Osteocyte (in vitro differentiated cells): ENCODE results near the gene OR5B2. TPM values are rescaled to one million over a fixed set of nuclear protein-coding genes. Genes with fewer than 3 reads are reported as not detected.

Experiments used
- DNase-seq: peaks from one replicate; pipeline ENCODE4 v3.0.0; 2021; ENCODE audit warnings: mixed read lengths; ENCODE audit not compliant: unreplicated experiment; ENCODE audit errors: extremely low spot score
- H3K27ac Mint-ChIP-seq: one replicate; pipeline ENCODE4 v1.8.0; 2021; ENCODE audit warnings: mild to moderate bottlenecking, mixed read lengths; ENCODE audit not compliant: unreplicated experiment
- H3K27me3 Mint-ChIP-seq: one replicate; pipeline ENCODE4 v1.8.0; 2021; ENCODE audit warnings: mixed read lengths; ENCODE audit not compliant: unreplicated experiment
- H3K36me3 Mint-ChIP-seq: one replicate; pipeline ENCODE4 v1.8.0; 2021; ENCODE audit warnings: mixed read lengths; ENCODE audit not compliant: unreplicated experiment
- H3K4me1 Mint-ChIP-seq: one replicate; pipeline ENCODE4 v1.8.0; 2021; ENCODE audit warnings: mixed read lengths; ENCODE audit not compliant: unreplicated experiment
- H3K4me3 Mint-ChIP-seq: one replicate; pipeline ENCODE4 v1.8.0; 2021; ENCODE audit warnings: mild to moderate bottlenecking, moderate library complexity, mixed read lengths; ENCODE audit not compliant: unreplicated experiment
- H3K9me3 Mint-ChIP-seq: one replicate; pipeline ENCODE4 v1.8.0; 2021; ENCODE audit warnings: mixed read lengths; ENCODE audit not compliant: unreplicated experiment
- long read RNA-seq: library from polyadenylated mRNA; unstranded; transcript quantifications from one replicate; pipeline ENCODE4 v2.0.0, GENCODE V29; 2021
- total RNA-seq: library from RNA; stranded (reverse); gene quantifications from 2 replicates; pipeline ENCODE4 v1.2.1, GENCODE V29; 2021
- TF ChIP-seq, protein P1 (sequence below): fragments of 200-600 bp; sonication (generic); IDR thresholded peaks from 2 replicates; pipeline ENCODE4 v1.5.0; 2021; ENCODE audit warnings: antibody characterized with exemption, mild to moderate bottlenecking, moderate library complexity

The OR5B2 gene
- not detected in 2 replicates for total RNA-seq
- long read RNA-seq: 0 reads

DNA sequence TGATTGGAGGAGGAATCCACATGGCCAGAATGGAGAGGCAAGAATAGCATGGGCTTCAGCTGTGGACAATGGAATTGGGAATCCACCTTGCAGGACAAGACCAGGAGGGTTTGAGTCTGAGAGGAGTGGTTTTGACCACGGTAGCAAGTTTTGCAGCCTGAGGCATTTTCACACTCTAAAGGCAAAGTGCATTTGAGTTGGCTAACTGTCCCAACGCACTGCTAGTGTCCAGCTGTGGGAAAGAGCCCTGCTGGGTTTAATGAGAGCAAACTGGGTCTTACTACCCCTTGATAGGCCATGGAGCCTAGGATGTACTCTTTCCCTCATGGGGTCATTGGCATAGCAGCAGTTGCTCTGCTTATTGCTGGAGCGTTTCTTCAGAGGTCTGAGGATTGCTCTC is at the start of gene OR5B2:
Gene OR5B2 (minus strand): TSS at position 101 of the 400 bp plus-strand sequence. CDS start 4,860 bp downstream, outside the sequence.
- TF ChIP-seq, protein P1, sequence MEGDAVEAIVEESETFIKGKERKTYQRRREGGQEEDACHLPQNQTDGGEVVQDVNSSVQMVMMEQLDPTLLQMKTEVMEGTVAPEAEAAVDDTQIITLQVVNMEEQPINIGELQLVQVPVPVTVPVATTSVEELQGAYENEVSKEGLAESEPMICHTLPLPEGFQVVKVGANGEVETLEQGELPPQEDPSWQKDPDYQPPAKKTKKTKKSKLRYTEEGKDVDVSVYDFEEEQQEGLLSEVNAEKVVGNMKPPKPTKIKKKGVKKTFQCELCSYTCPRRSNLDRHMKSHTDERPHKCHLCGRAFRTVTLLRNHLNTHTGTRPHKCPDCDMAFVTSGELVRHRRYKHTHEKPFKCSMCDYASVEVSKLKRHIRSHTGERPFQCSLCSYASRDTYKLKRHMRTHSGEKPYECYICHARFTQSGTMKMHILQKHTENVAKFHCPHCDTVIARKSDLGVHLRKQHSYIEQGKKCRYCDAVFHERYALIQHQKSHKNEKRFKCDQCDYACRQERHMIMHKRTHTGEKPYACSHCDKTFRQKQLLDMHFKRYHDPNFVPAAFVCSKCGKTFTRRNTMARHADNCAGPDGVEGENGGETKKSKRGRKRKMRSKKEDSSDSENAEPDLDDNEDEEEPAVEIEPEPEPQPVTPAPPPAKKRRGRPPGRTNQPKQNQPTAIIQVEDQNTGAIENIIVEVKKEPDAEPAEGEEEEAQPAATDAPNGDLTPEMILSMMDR: no peak
- H3K9me3 Mint-ChIP-seq: peaks cover 14% of the 10 kb centered on the region
- peaks cover 25% of the 10 kb centered on the region for H3K27me3 Mint-ChIP-seq
- no peak within 1 kb of the TSS for H3K4me3 Mint-ChIP-seq
- no peak within 1 kb of the TSS for H3K27ac Mint-ChIP-seq
- H3K4me1 Mint-ChIP-seq: no peaks in the 10 kb centered on the region
- no peak for DNase-seq
- no peaks in the 10 kb centered on the region for H3K36me3 Mint-ChIP-seq

DNA sequence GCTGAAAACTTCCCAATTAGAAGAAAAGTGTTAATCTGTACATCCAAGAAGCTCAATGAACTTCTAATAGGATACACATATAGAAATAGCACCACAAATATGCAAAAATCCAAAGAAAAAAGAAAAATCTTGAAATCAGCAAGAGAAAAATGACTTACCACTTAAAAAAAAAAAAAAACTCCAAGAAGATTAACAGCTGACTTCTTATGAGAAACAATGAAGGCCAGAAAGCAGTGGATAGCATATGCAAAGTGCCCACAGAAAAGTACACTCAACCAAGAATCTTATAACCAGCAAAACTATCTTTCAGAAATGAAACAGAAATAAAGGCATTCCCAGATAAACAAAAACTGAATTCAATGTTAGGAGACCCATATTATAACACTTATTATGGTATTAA is 44.0 kb upstream of the OR5B2 start:
- TF ChIP-seq, protein P1: no peak
- Mint-ChIP-seq H3K27ac (no peak overlapping the region), H3K36me3 (no peaks in the 10 kb centered on the region), H3K9me3 (peaks cover 36% of the 10 kb centered on the region), H3K4me3 (no peak overlapping the region), H3K4me1 (no peaks in the 10 kb centered on the region), H3K27me3 (peaks cover 2% of the 10 kb centered on the region)
- DNase-seq: no peak

DNA sequence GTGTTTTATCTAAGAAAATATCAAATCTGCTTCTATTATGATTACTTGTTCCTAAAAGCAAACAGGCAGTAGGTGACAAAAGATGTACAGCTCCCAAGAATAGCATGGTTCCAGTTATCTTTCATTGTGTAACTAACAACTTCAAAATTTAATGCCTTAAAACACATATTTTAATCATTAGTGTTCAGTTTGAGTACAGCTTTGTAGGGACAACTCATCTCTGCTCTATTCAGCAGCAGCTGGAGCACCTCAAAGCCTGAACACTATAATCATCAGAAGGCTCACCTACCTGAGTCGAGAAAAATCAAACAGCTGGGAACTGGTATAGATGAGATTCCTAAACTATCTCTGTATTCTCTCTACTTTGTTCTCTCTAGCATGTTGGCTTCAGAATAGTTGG is 38.4 kb upstream of the OR5B2 start:
- DNase-seq: no peak

DNA sequence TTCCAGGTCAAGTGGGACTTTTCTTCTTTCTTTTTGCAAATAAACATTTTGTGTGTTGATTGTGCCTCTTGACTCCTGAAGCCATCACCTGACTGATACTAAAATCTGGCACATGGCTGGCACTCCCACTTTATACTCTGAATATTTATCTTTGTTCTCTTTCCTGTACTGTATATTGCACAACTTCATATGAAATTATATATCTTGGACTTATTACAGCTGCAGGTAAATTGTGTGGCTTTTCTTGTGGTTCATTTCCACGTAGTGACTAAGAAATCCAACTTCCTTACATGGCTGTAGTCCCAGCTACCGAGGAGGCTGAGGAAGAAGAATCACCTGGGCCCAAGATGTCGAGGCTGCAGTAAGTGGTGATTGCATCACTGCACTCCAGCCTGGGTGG is 37.8 kb upstream of the OR5B2 start:
- Mint-ChIP-seq H3K27ac (no peak overlapping the region), H3K9me3 (peaks cover 6% of the 10 kb centered on the region), H3K4me3 (no peak overlapping the region), H3K4me1 (no peaks in the 10 kb centered on the region), H3K36me3 (no peaks in the 10 kb centered on the region), H3K27me3 (peaks cover 4% of the 10 kb centered on the region)
- DNase-seq: no peak
- TF ChIP-seq, protein P1: no peak

More for the DNA sequence above, 38.4 kb upstream of the OR5B2 start:
- TF ChIP-seq, protein P1: no peak
- H3K36me3 Mint-ChIP-seq: no peaks in the 10 kb centered on the region
- H3K27ac Mint-ChIP-seq: no peak overlapping the region
- peaks cover 8% of the 10 kb centered on the region for H3K9me3 Mint-ChIP-seq
- peaks cover 4% of the 10 kb centered on the region for H3K27me3 Mint-ChIP-seq
- H3K4me3 Mint-ChIP-seq: no peak overlapping the region
- H3K4me1 Mint-ChIP-seq: no peaks in the 10 kb centered on the region

DNA sequence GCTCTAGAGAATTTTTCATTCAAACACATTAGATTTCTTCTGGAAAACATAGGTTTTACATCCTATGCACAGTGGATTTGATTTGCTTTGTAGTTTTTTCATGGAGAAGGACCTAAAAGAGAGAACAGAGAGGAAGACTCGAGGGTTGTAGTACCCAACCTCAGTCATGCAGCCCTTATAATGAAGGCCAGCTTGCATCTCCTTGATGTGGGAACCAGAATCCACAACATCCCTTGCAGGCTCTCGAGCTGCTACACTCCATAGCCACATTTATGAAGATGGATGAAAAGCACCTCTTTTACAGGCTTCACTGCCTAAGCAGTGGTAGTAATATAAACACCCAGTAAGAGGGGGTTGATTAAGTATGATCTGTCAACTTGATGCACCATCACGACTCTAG is 23.7 kb upstream of the OR5B2 start:
- Mint-ChIP-seq H3K4me1 (no peaks in the 10 kb centered on the region), H3K36me3 (no peaks in the 10 kb centered on the region), H3K27me3 (peaks cover 13% of the 10 kb centered on the region), H3K27ac (no peak overlapping the region), H3K4me3 (no peak overlapping the region), H3K9me3 (peaks cover 13% of the 10 kb centered on the region)
- TF ChIP-seq, protein P1: no peak
- no peak for DNase-seq
